ENCODE data around the gene SEC22C.

Gene SEC22C

GRCh38 chr3:42513121-42513520, 68.6 kb downstream of the SEC22C start:
- no peak for DNase-seq (ENCODE audit: low read depth, low spot score)

- DNase-seq (ENCODE audit: low read depth, low spot score), result no peak
These were observed 70.0 kb downstream of the SEC22C start for GRCh38 chr3:42511736-42512135.

DNA sequence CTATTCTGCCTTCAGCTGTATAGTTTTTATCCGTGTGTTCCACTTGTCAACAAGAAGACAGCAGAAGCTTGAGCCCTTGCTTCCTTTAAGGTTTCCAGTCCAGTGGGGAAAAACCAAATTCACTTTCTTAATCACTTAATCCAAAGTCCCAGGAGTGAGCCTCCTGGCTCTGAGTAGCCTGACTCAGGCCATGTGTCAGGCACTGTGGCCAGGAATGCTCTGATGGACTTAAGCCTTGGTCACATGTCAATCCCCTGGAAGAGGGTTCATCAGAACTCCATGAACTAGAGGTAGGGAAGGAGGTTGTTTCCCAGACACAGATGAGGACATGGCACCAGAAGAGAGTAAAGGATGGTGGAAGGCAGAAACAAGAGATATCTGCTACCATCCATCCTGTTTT, 70.6 kb downstream of the SEC22C start:
- DNase-seq (ENCODE audit: low read depth, low spot score), result no peak

- DNase-seq (ENCODE audit: low read depth, low spot score), result no peak
These were observed 71.4 kb downstream of the SEC22C start for GRCh38 chr3:42510325-42510724.

DNA sequence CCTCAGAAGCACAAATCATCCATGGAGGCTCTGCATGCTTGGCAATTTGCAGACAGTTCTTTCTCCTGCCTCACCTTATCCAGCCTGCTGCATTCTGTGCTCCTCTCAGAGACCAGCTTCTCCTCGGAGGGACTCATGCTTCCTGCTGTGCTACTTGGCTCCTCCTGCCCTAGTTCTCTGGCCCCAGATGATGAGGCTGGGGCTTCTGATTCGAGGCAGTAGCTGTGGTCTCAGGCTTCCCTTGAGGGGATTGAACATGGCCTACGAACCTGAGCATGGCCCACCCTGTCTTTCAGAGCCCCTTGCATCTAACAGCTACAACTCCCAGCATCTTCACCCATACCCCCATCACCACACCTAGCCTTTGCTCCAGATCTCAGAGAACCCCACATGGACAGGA, 72.7 kb downstream of the SEC22C start:
- DNase-seq (ENCODE audit: low read depth, low spot score), result no peak

DNA sequence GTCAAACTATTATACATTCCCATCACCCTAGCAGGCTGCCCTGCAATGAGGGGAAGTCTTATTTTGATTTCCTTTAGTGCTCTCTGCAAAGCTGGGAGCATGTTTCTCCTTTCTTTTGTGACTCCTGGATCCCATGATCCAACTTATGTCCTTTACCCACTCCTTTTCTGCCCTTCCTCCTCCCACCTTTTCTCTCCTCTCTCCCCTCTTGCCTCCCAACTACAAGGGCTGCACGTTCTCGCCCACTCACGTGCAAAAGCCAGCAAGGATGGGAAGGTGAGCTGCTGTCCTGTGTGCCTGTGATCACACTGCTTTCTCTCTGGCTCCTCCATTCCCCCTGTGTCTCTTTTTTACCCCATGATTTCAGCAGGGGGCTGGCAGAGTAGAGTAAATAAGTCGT, 73.2 kb downstream of the SEC22C start:
- no peak for DNase-seq (ENCODE audit: low read depth, low spot score)

- no peak for DNase-seq (ENCODE audit: low read depth, low spot score)
These were observed 73.9 kb downstream of the SEC22C start for GRCh38 chr3:42507761-42508335.

DNA sequence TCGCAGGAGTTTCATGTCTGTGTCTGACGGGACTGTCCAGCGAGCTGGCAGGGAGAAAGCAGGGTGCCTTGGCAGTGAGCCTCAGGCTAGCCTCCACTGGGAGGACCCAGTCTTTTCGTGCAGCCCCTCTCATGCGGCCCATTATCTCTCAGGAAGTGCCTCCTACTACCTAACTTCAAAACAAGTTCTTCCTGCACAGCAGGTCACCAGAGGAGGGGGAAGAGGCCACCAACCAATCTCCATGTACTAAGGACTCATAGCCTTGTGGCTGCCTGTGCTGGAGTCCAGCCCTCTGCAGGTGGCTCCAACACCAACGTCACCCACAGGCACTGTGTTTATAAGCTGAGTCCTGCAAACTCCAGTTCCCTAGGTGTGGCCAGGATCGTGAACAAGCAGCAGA, 74.5 kb downstream of the SEC22C start:
- DNase-seq (ENCODE audit: low read depth, low spot score), result no peak

GRCh38 chr3:42505849-42506410, 75.8 kb downstream of the SEC22C start:
- no peak for DNase-seq (ENCODE audit: low read depth, low spot score)

- no peak for DNase-seq (ENCODE audit: low read depth, low spot score)
These were observed 76.5 kb downstream of the SEC22C start for GRCh38 chr3:42505128-42505848.

GRCh38 chr3:42504334-42505127, 77.2 kb downstream of the SEC22C start:
- no peak for DNase-seq (ENCODE audit: low read depth, low spot score)

DNA sequence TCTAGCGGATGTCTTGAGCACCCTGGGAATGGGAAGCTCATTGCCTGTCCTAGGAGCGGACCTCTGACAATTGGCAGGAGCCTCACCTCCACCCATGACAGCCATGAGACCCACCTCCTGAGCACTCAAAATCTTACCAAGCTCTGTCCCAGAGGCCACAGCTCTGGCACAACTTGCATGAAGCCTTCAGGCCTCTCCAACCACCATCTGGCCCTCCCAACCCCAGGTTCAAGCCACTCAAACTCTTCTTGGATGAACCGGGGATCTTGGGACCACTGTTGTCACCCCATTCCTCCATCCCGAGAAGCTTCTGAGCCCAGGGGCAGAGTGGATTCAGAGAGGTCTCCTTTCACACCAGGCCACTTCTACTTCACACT, 77.8 kb downstream of the SEC22C start:
- DNase-seq (ENCODE audit: low read depth, low spot score), result no peak

GRCh38 chr3:42503251-42503924, 78.4 kb downstream of the SEC22C start:
- no peak for DNase-seq (ENCODE audit: low read depth, low spot score)

- no peak for DNase-seq (ENCODE audit: low read depth, low spot score)
These were observed 79.1 kb downstream of the SEC22C start, which contains the start of gene VIPR1 for GRCh38 chr3:42502429-42503250. VIPR1 (plus strand) TSS chr3:42502643; CDS start chr3:42502736, 93 bp downstream.

DNA sequence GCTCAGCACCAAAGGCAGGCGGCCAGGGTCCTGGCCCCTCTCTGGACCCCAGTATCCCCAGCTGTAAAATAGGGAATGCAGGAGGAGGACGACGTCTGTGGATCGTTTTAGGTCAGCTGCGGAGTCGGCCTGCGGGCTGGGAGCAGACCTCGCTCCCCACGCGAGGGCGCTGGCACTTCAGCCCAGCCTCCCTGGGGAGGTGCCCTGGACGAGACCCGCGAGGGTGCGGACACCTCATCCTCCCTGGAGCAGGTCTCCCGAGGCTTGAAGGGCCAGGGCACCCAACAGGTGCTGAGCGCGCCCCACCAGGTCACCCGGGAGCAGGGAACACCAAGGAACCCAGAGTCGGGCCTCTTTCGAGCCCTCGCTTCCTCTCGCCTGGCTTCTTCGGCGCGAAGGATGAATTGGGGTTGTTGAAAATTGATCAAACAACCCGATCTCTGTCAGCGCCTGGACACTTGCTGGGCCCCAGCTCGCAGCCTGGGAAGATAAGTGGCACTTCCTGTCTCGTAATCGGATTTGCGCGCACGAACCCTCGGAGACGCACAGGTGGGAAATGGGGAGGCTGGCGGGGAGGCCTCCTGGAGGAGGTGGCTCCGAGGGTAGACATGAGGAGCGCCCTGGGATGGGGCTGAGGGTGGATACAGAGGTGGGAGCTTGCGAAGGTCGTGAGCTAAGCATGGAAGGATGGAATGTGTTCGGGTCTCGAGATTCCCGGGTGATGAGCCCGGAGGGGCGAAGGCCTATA, 79.9 kb downstream of the SEC22C start:
- no peak for DNase-seq (ENCODE audit: low read depth, low spot score)

- DNase-seq (ENCODE audit: low read depth, low spot score), result no peak
These were observed 80.5 kb downstream of the SEC22C start for GRCh38 chr3:42501321-42501680.

GRCh38 chr3:42500909-42501308, 80.9 kb downstream of the SEC22C start:
- no peak for DNase-seq (ENCODE audit: low read depth, low spot score)

GRCh38 chr3:42500091-42500490, 81.7 kb downstream of the SEC22C start:
- DNase-seq (ENCODE audit: low read depth, low spot score), result no peak

- DNase-seq (ENCODE audit: low read depth, low spot score), result no peak
These were observed 82.3 kb downstream of the SEC22C start for GRCh38 chr3:42499478-42499871.

- no peak for DNase-seq (ENCODE audit: low read depth, low spot score)
These were observed 82.8 kb downstream of the SEC22C start for GRCh38 chr3:42498791-42499477.
